Endothelial cell of umbilical vein (primary cell): Measurements from ENCODE around the gene FKBP2.

Source experiments
- CTCF ChIP-seq, 2 donors: IDR thresholded peaks; 1 replicate in 1 of 2; 2 replicates in 1 of 2; pipeline ENCODE4 v1.5.1; 2011; ENCODE audit warnings: low read length in 2 of 2, mild to moderate bottlenecking in 2 of 2, moderate library complexity in 2 of 2, control low read depth in 1 of 2, inconsistent platforms in 1 of 2, low read depth in 1 of 2; ENCODE audit not compliant: insufficient read depth in 1 of 2; ENCODE audit errors: extremely low read depth in 1 of 2
- GATA2 ChIP-seq: IDR thresholded peaks from 2 replicates; pipeline ENCODE4 v1.7.0; 2011; ENCODE audit warnings: low read depth, mild to moderate bottlenecking, moderate library complexity, mixed read lengths, low read length; ENCODE audit not compliant: insufficient read length, insufficient read depth
- JUN ChIP-seq: IDR thresholded peaks from 2 replicates; pipeline ENCODE4 v1.6.1; 2011; ENCODE audit warnings: borderline replicate concordance, low read depth; ENCODE audit not compliant: insufficient read length, insufficient read depth
- MAX ChIP-seq: IDR thresholded peaks from 2 replicates; pipeline ENCODE4 v1.6.1; 2011; ENCODE audit not compliant: insufficient read depth, insufficient read length
- POLR2A ChIP-seq: IDR thresholded peaks from 2 replicates; pipeline ENCODE4 v1.6.1; 2012; ENCODE audit warnings: low read depth, mild to moderate bottlenecking, control low read depth, low read length
- POLR2AphosphoS5 ChIP-seq: IDR thresholded peaks from 2 replicates; pipeline ENCODE4 v1.6.1; 2012; ENCODE audit warnings: low read depth, mild to moderate bottlenecking, control low read depth, low read length, moderate library complexity; ENCODE audit not compliant: insufficient read depth

GRCh38 chr11:64209563-64209843 is 31.4 kb upstream of the FKBP2 start:
- TF ChIP-seq CTCF (IDR thresholded peaks at IDR 0.05; ENCODE audit: extremely low read depth in 1 of 2, insufficient read depth in 1 of 2, low read depth in 1 of 2, low read length in 2 of 2) (no peak), POLR2A (no peak), GATA2 (no peak), JUN (no peak), MAX (no peak), POLR2AphosphoS5 (no peak)
